Liver (tissue), 9 donors: ENCODE data around the gene IRS1. TPM values are rescaled to one million over a fixed set of nuclear protein-coding genes. Genes with fewer than 3 reads are reported as not detected.

Experiments
- DNase-seq: peaks from one replicate; pipeline ENCODE4 v3.0.0-alpha.2; 2017; ENCODE audit warnings: low spot score
- H3K27ac ChIP-seq, 2 donors: one replicate each; pipeline ENCODE4 v1.7.0; 2013; ENCODE audit warnings: inconsistent platforms in 2 of 2, low read length in 2 of 2, control low read depth in 1 of 2, low read depth in 1 of 2, mild to moderate bottlenecking in 1 of 2
- H3K27me3 ChIP-seq, 4 donors: one replicate each; pipeline versions ENCODE4 v1.6.1 to v1.7.0; 2013; ENCODE audit warnings: low read length in 3 of 4, inconsistent platforms in 1 of 4, mild to moderate bottlenecking in 1 of 4, moderate library complexity in 1 of 4; ENCODE audit not compliant: control insufficient read depth in 4 of 4, insufficient read depth in 4 of 4
- H3K36me3 ChIP-seq, 4 donors: one replicate each; pipeline versions ENCODE4 v1.6.1 to v1.7.0; 2013; ENCODE audit warnings: low read length in 3 of 4, mild to moderate bottlenecking in 3 of 4, low read depth in 1 of 4, moderate library complexity in 1 of 4; ENCODE audit not compliant: control insufficient read depth in 4 of 4, insufficient read depth in 3 of 4
- H3K4me1 ChIP-seq, 4 donors: one replicate each; pipeline versions ENCODE4 v1.6.1 to v1.7.0; 2013; ENCODE audit warnings: low read length in 3 of 4, mild to moderate bottlenecking in 3 of 4, moderate library complexity in 1 of 4; ENCODE audit not compliant: control insufficient read depth in 4 of 4, insufficient read depth in 4 of 4
- H3K4me3 ChIP-seq, 3 donors: one replicate each; pipeline versions ENCODE4 v1.6.1 to v1.7.0; 2013; ENCODE audit warnings: low read length in 3 of 3, control low read depth in 1 of 3, low read depth in 1 of 3, mild to moderate bottlenecking in 1 of 3
- H3K9ac ChIP-seq, 2 donors: one replicate each; pipeline ENCODE4 v1.7.0; 2013; ENCODE audit warnings: low read length in 2 of 2, mild to moderate bottlenecking in 2 of 2, moderate library complexity in 2 of 2, control low read depth in 1 of 2, low read depth in 1 of 2
- H3K9me3 ChIP-seq, 4 donors: one replicate each; pipeline versions ENCODE4 v1.6.1 to v1.7.0; 2013; ENCODE audit warnings: low read length in 3 of 4; ENCODE audit not compliant: control insufficient read depth in 4 of 4
- EGR1 ChIP-seq, 2 donors: IDR thresholded peaks; 2 replicates each; pipeline ENCODE4 v1.6.1; 2016 to 2018; ENCODE audit warnings: antibody characterized with exemption in 2 of 2, low read depth in 2 of 2
- FOXA1 ChIP-seq: IDR thresholded peaks from 2 replicates; pipeline ENCODE4 v1.6.1; 2016; ENCODE audit warnings: antibody characterized with exemption
- FOXA2 ChIP-seq: IDR thresholded peaks from 2 replicates; pipeline ENCODE4 v1.6.1; 2016; ENCODE audit warnings: antibody characterized with exemption
- GABPA ChIP-seq, 2 donors: IDR thresholded peaks in 1 of 2; conservative IDR thresholded peaks in 1 of 2; 2 replicates each; pipeline ENCODE4 v1.6.1; 2016; ENCODE audit warnings: antibody characterized with exemption in 2 of 2, mild to moderate bottlenecking in 1 of 2, moderate library complexity in 1 of 2
- HNF4A ChIP-seq, 2 donors: conservative IDR thresholded peaks; 2 replicates each; pipeline ENCODE4 v1.6.1; 2016; ENCODE audit warnings: antibody characterized with exemption in 2 of 2, mild to moderate bottlenecking in 2 of 2
- HNF4G ChIP-seq: IDR thresholded peaks from 2 replicates; pipeline ENCODE4 v1.6.1; 2016; ENCODE audit warnings: antibody characterized with exemption
- JUND ChIP-seq, 2 donors: IDR thresholded peaks; 2 replicates each; pipeline ENCODE4 v1.6.1; 2016; ENCODE audit warnings: antibody characterized with exemption in 2 of 2
- NR2F2 ChIP-seq: IDR thresholded peaks from 2 replicates; pipeline ENCODE4 v1.6.1; 2016; ENCODE audit warnings: antibody characterized with exemption
- RAD21 ChIP-seq, 2 donors: IDR thresholded peaks; 2 replicates each; pipeline ENCODE4 v1.6.1; 2016; ENCODE audit warnings: antibody characterized with exemption in 2 of 2, mild to moderate bottlenecking in 2 of 2
- RXRA ChIP-seq, 2 donors: IDR thresholded peaks; 2 replicates each; pipeline ENCODE4 v1.6.1; 2017 to 2018; ENCODE audit warnings: antibody characterized with exemption in 2 of 2, mild to moderate bottlenecking in 1 of 2
- SP1 ChIP-seq: IDR thresholded peaks from 2 replicates; pipeline ENCODE4 v1.6.1; 2018; ENCODE audit warnings: antibody characterized with exemption, mild to moderate bottlenecking
- TAF1 ChIP-seq: conservative IDR thresholded peaks from 2 replicates; pipeline ENCODE4 v1.6.1; 2016; ENCODE audit warnings: antibody characterized with exemption, mild to moderate bottlenecking
- YY1 ChIP-seq: IDR thresholded peaks from 2 replicates; pipeline ENCODE4 v1.6.1; 2016; ENCODE audit warnings: antibody characterized with exemption, mild to moderate bottlenecking
- WGBS: extraction: QIAGEN DNeasy Blood & Tissue Kit; methylation state at CpG from one replicate; pipeline ENCODE4 v1.1.7; 2013; 5-methylcytosine and 5-hydroxymethylcytosine counted together
- polyA plus RNA-seq, 2 donors: library from polyadenylated mRNA; stranded (reverse) in 1 of 2; unstranded in 1 of 2; fragments of 200-250 nt in 1 of 2; fragments of >200 nt in 1 of 2; fragmentation: Nextera tagmentation in 1 of 2; extraction: Ambion mirVana in 1 of 2; gene quantifications; one replicate each; pipeline versions ENCODE4 v1.2.1 to v1.2.3, GENCODE V29; 2013 to 2015
- total RNA-seq, 2 donors: library from RNA; depleted of rRNA; stranded (reverse); fragments of >200 nt; gene quantifications; one replicate each; pipeline ENCODE4 v1.2.3, GENCODE V29; 2014
- TF ChIP-seq, protein P1 (sequence below): IDR thresholded peaks from 2 replicates; pipeline ENCODE4 v1.6.1; 2016; ENCODE audit warnings: antibody characterized with exemption
- TF ChIP-seq, protein P2 (sequence below): IDR thresholded peaks from 2 replicates; pipeline ENCODE4 v1.6.1; 2016; ENCODE audit warnings: antibody characterized with exemption
- TF ChIP-seq, protein P3 (sequence below): IDR thresholded peaks from 2 replicates; pipeline ENCODE4 v1.6.1; 2016; ENCODE audit warnings: antibody characterized with exemption, mild to moderate bottlenecking
- TF ChIP-seq, protein P4 (sequence below): fragments of 150-350 bp; IDR thresholded peaks from 2 replicates; pipeline ENCODE4 v1.5.1; 2017; ENCODE audit warnings: improper control_type of control experiment, low read depth, low read length; ENCODE audit not compliant: missing input control
- TF ChIP-seq, protein P5 (sequence below): IDR thresholded peaks from 2 replicates; pipeline ENCODE4 v1.6.1; 2016; ENCODE audit warnings: antibody characterized with exemption
- donor health status: healthy.
- donor health status: healthy.
- donor health status: healthy.
- donor health status: healthy.
- donor health status: healthy.

Gene IRS1
- total and polyA plus RNA-seq, 4 donors = 7.4 to 11.6 (median 8.6) TPM

DNA sequence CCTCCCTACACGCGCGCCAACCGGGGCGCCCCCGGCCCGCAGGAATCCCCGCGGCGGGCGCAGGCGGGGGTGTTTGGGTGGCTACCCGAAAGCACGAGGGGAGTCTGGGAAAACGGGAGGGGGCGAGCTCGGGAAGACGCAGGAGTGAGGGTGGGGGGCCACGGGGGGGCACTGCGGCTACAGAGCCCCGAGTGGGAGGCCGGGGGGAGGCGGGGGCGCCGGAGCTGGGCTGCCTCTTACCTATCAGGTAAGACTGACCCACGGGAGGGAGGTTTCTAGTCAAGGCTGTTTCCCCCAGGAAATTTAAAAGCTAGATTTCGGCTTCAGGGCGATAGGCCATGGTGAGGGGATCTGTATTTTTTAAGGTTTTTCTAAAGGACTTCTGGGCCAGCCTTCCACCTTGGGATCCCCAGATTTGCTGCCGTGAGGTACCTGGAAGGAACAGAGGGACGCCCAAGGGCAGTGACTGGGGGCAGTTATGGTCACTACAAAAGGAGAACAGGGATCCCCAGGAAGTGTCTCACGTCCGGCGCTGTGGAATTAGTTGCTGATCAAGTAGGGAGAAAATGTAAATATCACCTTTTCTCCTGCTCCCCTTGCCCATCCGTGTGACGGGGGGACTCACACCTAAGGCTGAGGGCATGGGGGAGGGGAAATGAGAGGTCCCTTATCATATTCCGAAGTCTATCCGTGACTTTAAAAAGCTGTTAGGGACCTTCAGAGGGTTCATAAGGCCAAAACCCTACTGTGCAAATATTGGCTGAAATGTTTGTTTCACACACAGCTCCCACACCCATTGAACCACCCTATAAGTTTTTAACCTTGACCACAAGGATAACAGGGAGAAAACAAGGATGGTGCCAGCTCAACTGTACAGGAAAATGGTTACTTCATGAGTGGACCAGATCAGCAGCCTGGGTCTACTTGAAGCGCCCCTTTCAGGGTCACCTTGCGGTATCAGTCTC, 638 bp upstream of the IRS1 start:
- DNase-seq = peak; percentile 42
- peak overlapping the region; percentile 90 to 92 for H3K9ac ChIP-seq
- no peak for TF ChIP-seq RAD21 (IDR thresholded peaks at IDR 0.05)
- TF ChIP-seq SP1 = peak; percentile 87
- no peak for TF ChIP-seq EGR1 (IDR thresholded peaks at IDR 0.05; ENCODE audit: low read depth in 2 of 2)
- TF ChIP-seq GABPA (IDR thresholded peaks at IDR 0.05 in 1 of 2, conservative IDR thresholded peaks at IDR 0.05 in 1 of 2) = no peak
- TF ChIP-seq, protein P1, sequence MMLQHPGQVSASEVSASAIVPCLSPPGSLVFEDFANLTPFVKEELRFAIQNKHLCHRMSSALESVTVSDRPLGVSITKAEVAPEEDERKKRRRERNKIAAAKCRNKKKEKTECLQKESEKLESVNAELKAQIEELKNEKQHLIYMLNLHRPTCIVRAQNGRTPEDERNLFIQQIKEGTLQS = no peak
- TF ChIP-seq, protein P2, sequence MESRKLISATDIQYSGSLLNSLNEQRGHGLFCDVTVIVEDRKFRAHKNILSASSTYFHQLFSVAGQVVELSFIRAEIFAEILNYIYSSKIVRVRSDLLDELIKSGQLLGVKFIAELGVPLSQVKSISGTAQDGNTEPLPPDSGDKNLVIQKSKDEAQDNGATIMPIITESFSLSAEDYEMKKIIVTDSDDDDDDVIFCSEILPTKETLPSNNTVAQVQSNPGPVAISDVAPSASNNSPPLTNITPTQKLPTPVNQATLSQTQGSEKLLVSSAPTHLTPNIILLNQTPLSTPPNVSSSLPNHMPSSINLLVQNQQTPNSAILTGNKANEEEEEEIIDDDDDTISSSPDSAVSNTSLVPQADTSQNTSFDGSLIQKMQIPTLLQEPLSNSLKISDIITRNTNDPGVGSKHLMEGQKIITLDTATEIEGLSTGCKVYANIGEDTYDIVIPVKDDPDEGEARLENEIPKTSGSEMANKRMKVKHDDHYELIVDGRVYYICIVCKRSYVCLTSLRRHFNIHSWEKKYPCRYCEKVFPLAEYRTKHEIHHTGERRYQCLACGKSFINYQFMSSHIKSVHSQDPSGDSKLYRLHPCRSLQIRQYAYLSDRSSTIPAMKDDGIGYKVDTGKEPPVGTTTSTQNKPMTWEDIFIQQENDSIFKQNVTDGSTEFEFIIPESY = peak; percentile 59
- no peak for TF ChIP-seq NR2F2
- peak; percentile 83 for TF ChIP-seq FOXA2
- TF ChIP-seq JUND (IDR thresholded peaks at IDR 0.05) = peak in 1 of 2 donors; percentile 10
- TF ChIP-seq YY1 = peak; percentile 20
- TF ChIP-seq TAF1 = no peak
- TF ChIP-seq HNF4G = peak; percentile 62
- TF ChIP-seq FOXA1 = no peak
- TF ChIP-seq, protein P3, sequence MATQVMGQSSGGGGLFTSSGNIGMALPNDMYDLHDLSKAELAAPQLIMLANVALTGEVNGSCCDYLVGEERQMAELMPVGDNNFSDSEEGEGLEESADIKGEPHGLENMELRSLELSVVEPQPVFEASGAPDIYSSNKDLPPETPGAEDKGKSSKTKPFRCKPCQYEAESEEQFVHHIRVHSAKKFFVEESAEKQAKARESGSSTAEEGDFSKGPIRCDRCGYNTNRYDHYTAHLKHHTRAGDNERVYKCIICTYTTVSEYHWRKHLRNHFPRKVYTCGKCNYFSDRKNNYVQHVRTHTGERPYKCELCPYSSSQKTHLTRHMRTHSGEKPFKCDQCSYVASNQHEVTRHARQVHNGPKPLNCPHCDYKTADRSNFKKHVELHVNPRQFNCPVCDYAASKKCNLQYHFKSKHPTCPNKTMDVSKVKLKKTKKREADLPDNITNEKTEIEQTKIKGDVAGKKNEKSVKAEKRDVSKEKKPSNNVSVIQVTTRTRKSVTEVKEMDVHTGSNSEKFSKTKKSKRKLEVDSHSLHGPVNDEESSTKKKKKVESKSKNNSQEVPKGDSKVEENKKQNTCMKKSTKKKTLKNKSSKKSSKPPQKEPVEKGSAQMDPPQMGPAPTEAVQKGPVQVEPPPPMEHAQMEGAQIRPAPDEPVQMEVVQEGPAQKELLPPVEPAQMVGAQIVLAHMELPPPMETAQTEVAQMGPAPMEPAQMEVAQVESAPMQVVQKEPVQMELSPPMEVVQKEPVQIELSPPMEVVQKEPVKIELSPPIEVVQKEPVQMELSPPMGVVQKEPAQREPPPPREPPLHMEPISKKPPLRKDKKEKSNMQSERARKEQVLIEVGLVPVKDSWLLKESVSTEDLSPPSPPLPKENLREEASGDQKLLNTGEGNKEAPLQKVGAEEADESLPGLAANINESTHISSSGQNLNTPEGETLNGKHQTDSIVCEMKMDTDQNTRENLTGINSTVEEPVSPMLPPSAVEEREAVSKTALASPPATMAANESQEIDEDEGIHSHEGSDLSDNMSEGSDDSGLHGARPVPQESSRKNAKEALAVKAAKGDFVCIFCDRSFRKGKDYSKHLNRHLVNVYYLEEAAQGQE = no peak
- TF ChIP-seq, protein P4, sequence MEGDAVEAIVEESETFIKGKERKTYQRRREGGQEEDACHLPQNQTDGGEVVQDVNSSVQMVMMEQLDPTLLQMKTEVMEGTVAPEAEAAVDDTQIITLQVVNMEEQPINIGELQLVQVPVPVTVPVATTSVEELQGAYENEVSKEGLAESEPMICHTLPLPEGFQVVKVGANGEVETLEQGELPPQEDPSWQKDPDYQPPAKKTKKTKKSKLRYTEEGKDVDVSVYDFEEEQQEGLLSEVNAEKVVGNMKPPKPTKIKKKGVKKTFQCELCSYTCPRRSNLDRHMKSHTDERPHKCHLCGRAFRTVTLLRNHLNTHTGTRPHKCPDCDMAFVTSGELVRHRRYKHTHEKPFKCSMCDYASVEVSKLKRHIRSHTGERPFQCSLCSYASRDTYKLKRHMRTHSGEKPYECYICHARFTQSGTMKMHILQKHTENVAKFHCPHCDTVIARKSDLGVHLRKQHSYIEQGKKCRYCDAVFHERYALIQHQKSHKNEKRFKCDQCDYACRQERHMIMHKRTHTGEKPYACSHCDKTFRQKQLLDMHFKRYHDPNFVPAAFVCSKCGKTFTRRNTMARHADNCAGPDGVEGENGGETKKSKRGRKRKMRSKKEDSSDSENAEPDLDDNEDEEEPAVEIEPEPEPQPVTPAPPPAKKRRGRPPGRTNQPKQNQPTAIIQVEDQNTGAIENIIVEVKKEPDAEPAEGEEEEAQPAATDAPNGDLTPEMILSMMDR = no peak
- peak; percentile 85 to 89 for TF ChIP-seq RXRA (IDR thresholded peaks at IDR 0.05)
- TF ChIP-seq, protein P5, sequence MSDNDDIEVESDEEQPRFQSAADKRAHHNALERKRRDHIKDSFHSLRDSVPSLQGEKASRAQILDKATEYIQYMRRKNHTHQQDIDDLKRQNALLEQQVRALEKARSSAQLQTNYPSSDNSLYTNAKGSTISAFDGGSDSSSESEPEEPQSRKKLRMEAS = peak; percentile 45
- TF ChIP-seq HNF4A (conservative IDR thresholded peaks at IDR 0.05) = peak; percentile 87 to 88
- H3K27me3 ChIP-seq = no peaks in the 10 kb centered on the region
- H3K36me3 ChIP-seq = no peaks in the 10 kb centered on the region
- peak overlapping the region; percentile 19 to 91 (median 62) for H3K4me3 ChIP-seq
- H3K4me1 ChIP-seq = peaks cover 2 to 52% (median 34%) of the 10 kb centered on the region in 4 donors
- H3K9me3 ChIP-seq = no peaks in the 10 kb centered on the region
- H3K27ac ChIP-seq = peak overlapping the region; percentile 95 to 99
- WGBS = 2% methylated on average over 39 of the region's 39 CpGs
